ENCODE results near the gene TRIM38.
"Not testable (repeated sequence)": the region's sequence is repeated elsewhere in the genome, so short reads cannot be mapped to it uniquely, and the experiment has no call there.

The TRIM38 gene

GRCh38 chr6:25997921-25998320, 35.3 kb downstream of the TRIM38 start:
- FAIRE-seq: no peak
- DNase-seq (ENCODE audit: insufficient read length, low spot score): no peak
- no peak for TF ChIP-seq POLR2A (IDR thresholded peaks at IDR 0.05; ENCODE audit: low read depth, low read length)

GRCh38 chr6:25998379-25998778, 35.8 kb downstream of the TRIM38 start:
- FAIRE-seq: no peak
- no peak for DNase-seq (ENCODE audit: insufficient read length, low spot score)
- no peak for TF ChIP-seq POLR2A (IDR thresholded peaks at IDR 0.05; ENCODE audit: low read depth, low read length)

GRCh38 chr6:25999225-25999624, 36.6 kb downstream of the TRIM38 start:
- DNase-seq (ENCODE audit: insufficient read length, low spot score); FAIRE-seq: not testable (repeated sequence)

- no peak for FAIRE-seq
- no peak for DNase-seq (ENCODE audit: insufficient read length, low spot score)
- TF ChIP-seq POLR2A (IDR thresholded peaks at IDR 0.05; ENCODE audit: low read depth, low read length): no peak
These were observed 38.0 kb downstream of the TRIM38 start for GRCh38 chr6:26000366-26001144.

GRCh38 chr6:26003102-26003694, 40.6 kb downstream of the TRIM38 start:
- DNase-seq (ENCODE audit: insufficient read length, low spot score) (no peak), FAIRE-seq (peak; percentile 82)
- TF ChIP-seq POLR2A (IDR thresholded peaks at IDR 0.05; ENCODE audit: low read depth, low read length): no peak

GRCh38 chr6:26006086-26006939, 43.7 kb downstream of the TRIM38 start:
- DNase-seq (ENCODE audit: insufficient read length, low spot score) (no peak), FAIRE-seq (no peak)
- no peak for TF ChIP-seq POLR2A (IDR thresholded peaks at IDR 0.05; ENCODE audit: low read depth, low read length)

- FAIRE-seq; DNase-seq (ENCODE audit: insufficient read length, low spot score): not testable (repeated sequence)
These were observed 44.3 kb downstream of the TRIM38 start for GRCh38 chr6:26006940-26007305.

GRCh38 chr6:26008470-26008869, 45.9 kb downstream of the TRIM38 start:
- TF ChIP-seq POLR2A (IDR thresholded peaks at IDR 0.05; ENCODE audit: low read depth, low read length): no peak
- DNase-seq (ENCODE audit: insufficient read length, low spot score) (no peak), FAIRE-seq (no peak)

- DNase-seq (ENCODE audit: insufficient read length, low spot score) (no peak), FAIRE-seq (no peak)
- TF ChIP-seq POLR2A (IDR thresholded peaks at IDR 0.05; ENCODE audit: low read depth, low read length): no peak
These were observed 47.2 kb downstream of the TRIM38 start for GRCh38 chr6:26009817-26010216.

GRCh38 chr6:26012061-26012460, 49.5 kb downstream of the TRIM38 start:
- TF ChIP-seq POLR2A (IDR thresholded peaks at IDR 0.05; ENCODE audit: low read depth, low read length): no peak
- DNase-seq (ENCODE audit: insufficient read length, low spot score) (no peak), FAIRE-seq (no peak)

- DNase-seq (ENCODE audit: insufficient read length, low spot score); FAIRE-seq: not testable (repeated sequence)
These were observed 51.8 kb downstream of the TRIM38 start for GRCh38 chr6:26014386-26014785.

GRCh38 chr6:26016245-26016962, 53.8 kb downstream of the TRIM38 start:
- no peak for TF ChIP-seq POLR2A (IDR thresholded peaks at IDR 0.05; ENCODE audit: low read depth, low read length)
- FAIRE-seq (no peak), DNase-seq (ENCODE audit: insufficient read length, low spot score) (no peak)

GRCh38 chr6:26016963-26017631, 54.5 kb downstream of the TRIM38 start:
- no peak for TF ChIP-seq POLR2A (IDR thresholded peaks at IDR 0.05; ENCODE audit: low read depth, low read length)
- FAIRE-seq (no peak), DNase-seq (ENCODE audit: insufficient read length, low spot score) (no peak)

GRCh38 chr6:26017632-26017966, 55.0 kb downstream of the TRIM38 start:
- FAIRE-seq (no peak), DNase-seq (ENCODE audit: insufficient read length, low spot score) (no peak)
- TF ChIP-seq POLR2A (IDR thresholded peaks at IDR 0.05; ENCODE audit: low read depth, low read length): no peak

All from H54 (cell line).